K562 (cell line): ENCODE measurements around the gene METRN. TPM values are rescaled to one million over a fixed set of nuclear protein-coding genes. Genes with fewer than 3 reads are reported as not detected.

ENCODE experiments used
- ATAC-seq: fragments of 200-7000 bp; cut with Tn5 transposase; 3 replicates; pipeline ENCODE4 v1.9.1; 2020; ENCODE audit warnings: moderate library complexity
- BruUV-seq: library from RNA; stranded (reverse); fragments of 400-500 nt; replicated peaks from 2 replicates; lab custom pipeline; 2021; lab: Mats Ljungman, UMichigan
- CTCF ChIA-PET: fragments of 300-600 bp; formaldehyde crosslinking; extraction: SDS; loops from one replicate; lab custom pipeline; 2021; ENCODE audit warnings: low intra/inter-chr PET ratio; lab: Yijun Ruan, JAX
- POLR2A ChIA-PET: fragments of 300-600, 350-650 bp; sonication (Branson Sonifier 250); formaldehyde crosslinking; extraction: SDS; loops from one replicate; lab custom pipeline; 2021; ENCODE audit warnings: antibody characterized with exemption, inconsistent platforms; lab: Yijun Ruan, JAX
- DNase-seq, 4 experiments: peaks; one replicate each; pipeline versions ENCODE4 v3.0.0 to v3.0.0-alpha.2; 2011 to 2018; ENCODE audit warnings: low spot score in 3 of 4, mixed read lengths in 3 of 4; ENCODE audit errors: extremely low read depth in 1 of 4
- FAIRE-seq: peaks from 2 replicates; lab custom pipeline; 2011; peaks lifted over from hg19 to GRCh38; lab: Jason Lieb, UNC
- H2AFZ ChIP-seq: 2 replicates; pipeline ENCODE4 v1.6.0; 2011; ENCODE audit warnings: low read depth, low read length, control low read depth, inconsistent platforms
- H3K27ac ChIP-seq: fragments of 200-600 bp; 3 replicates; pipeline ENCODE4 v1.8.0; 2011; ENCODE audit warnings: low read depth, mild to moderate bottlenecking, control low read depth, inconsistent platforms, low read length, moderate library complexity, mixed read lengths; ENCODE audit errors: extremely low read depth
- H3K27me3 ChIP-seq, 2 experiments: fragments of 300-600 bp in 1 of 2; 2 replicates in 1 of 2; 3 replicates in 1 of 2; pipeline versions ENCODE4 v1.6.0 to v1.8.0; 2011; ENCODE audit warnings: inconsistent platforms in 2 of 2, low read length in 2 of 2, mild to moderate bottlenecking in 1 of 2, mixed read lengths in 1 of 2, moderate library complexity in 1 of 2; ENCODE audit not compliant: control insufficient read depth in 2 of 2, insufficient read depth in 2 of 2
- H3K36me3 ChIP-seq: fragments of 300-600 bp; 3 replicates; pipeline ENCODE4 v1.8.0; 2011; ENCODE audit warnings: mild to moderate bottlenecking, low read length, inconsistent platforms; ENCODE audit not compliant: control insufficient read depth, insufficient read depth
- H3K4me1 ChIP-seq, 2 experiments: fragments of 200-600 bp in 1 of 2; replicated peaks in 1 of 2; 2 replicates in 1 of 2; 3 replicates in 1 of 2; pipeline versions ENCODE4 v1.5.1 to v1.8.0; 2011; ENCODE audit warnings: inconsistent platforms in 2 of 2, low read length in 2 of 2, mild to moderate bottlenecking in 1 of 2, mixed read lengths in 1 of 2, moderate library complexity in 1 of 2; ENCODE audit not compliant: control insufficient read depth in 2 of 2, insufficient read depth in 2 of 2
- H3K4me2 ChIP-seq: 2 replicates; pipeline ENCODE4 v1.6.1; 2011; ENCODE audit warnings: low read length, control low read depth, inconsistent platforms, mixed read lengths; ENCODE audit not compliant: insufficient read depth
- H3K4me3 ChIP-seq: fragments of 200-600 bp; sonication (generic), shearing (Covaris generic); 2 replicates; pipeline ENCODE4 v1.5.1; 2016; ENCODE audit warnings: control low read depth, inconsistent platforms
- H3K79me2 ChIP-seq: fragments of 200-600 bp; 3 replicates; pipeline ENCODE4 v1.8.0; 2011; ENCODE audit warnings: low read length, inconsistent platforms; ENCODE audit not compliant: control insufficient read depth, insufficient read depth
- H3K9ac ChIP-seq, 2 experiments: 2 replicates each; pipeline versions ENCODE4 v1.6.0 to v1.6.1; 2011; ENCODE audit warnings: low read depth in 2 of 2, low read length in 2 of 2, control low read depth in 1 of 2, inconsistent platforms in 1 of 2, mild to moderate bottlenecking in 1 of 2, mixed read lengths in 1 of 2; ENCODE audit not compliant: insufficient read depth in 1 of 2
- H3K9me1 ChIP-seq: one replicate; pipeline ENCODE4 v1.6.0; 2011; ENCODE audit warnings: inconsistent platforms, mild to moderate bottlenecking, low read length, moderate library complexity; ENCODE audit not compliant: control insufficient read depth, insufficient read depth
- H3K9me3 ChIP-seq: replicated peaks from 2 replicates; pipeline ENCODE4 v1.5.1; 2011; ENCODE audit warnings: low read depth, low read length, inconsistent platforms; ENCODE audit not compliant: control insufficient read depth, insufficient read depth
- H4K20me1 ChIP-seq: replicated peaks from 2 replicates; pipeline ENCODE4 v1.6.1; 2011; ENCODE audit warnings: low read length, inconsistent platforms, mixed read lengths; ENCODE audit not compliant: control insufficient read depth, insufficient read depth
- CHD2 ChIP-seq: IDR thresholded peaks from 2 replicates; pipeline ENCODE4 v1.6.1; 2011; ENCODE audit warnings: low read depth, low read length
- E2F4 ChIP-seq: sonication (generic); formaldehyde crosslinking; IDR thresholded peaks from 2 replicates; pipeline ENCODE4 v1.8.0; 2022; ENCODE audit warnings: mild to moderate bottlenecking, low read depth, missing genetic modification reagents
- EP400 ChIP-seq: fragments of 450-650 bp; IDR thresholded peaks from 2 replicates; pipeline ENCODE4 v1.6.1; 2017; ENCODE audit warnings: antibody characterized with exemption, mild to moderate bottlenecking, moderate library complexity
- FOXP1 ChIP-seq: sonication (generic); formaldehyde crosslinking; IDR thresholded peaks from 2 replicates; pipeline ENCODE4 v1.8.0; 2022; ENCODE audit warnings: mild to moderate bottlenecking, missing genetic modification reagents
- HDGF ChIP-seq: fragments of 450-650 bp; IDR thresholded peaks from 2 replicates; pipeline ENCODE4 v1.6.1; 2016
- KHSRP ChIP-seq: fragments of 450-650 bp; IDR thresholded peaks from 2 replicates; pipeline ENCODE4 v1.6.1; 2017
- MAFG ChIP-seq: fragments of 450-650 bp; conservative IDR thresholded peaks from 2 replicates; pipeline ENCODE4 v1.6.1; 2016; ENCODE audit warnings: missing genetic modification characterization, missing compliant biosample characterization
- NCOA2 ChIP-seq, 2 experiments: fragments of 450-650 bp; IDR thresholded peaks; 2 replicates each; pipeline ENCODE4 v1.6.1; 2018; ENCODE audit warnings: mild to moderate bottlenecking in 2 of 2, moderate library complexity in 1 of 2; ENCODE audit not compliant: partially characterized antibody in 2 of 2
- NR3C1 ChIP-seq: sonication (generic); formaldehyde crosslinking; IDR thresholded peaks from 2 replicates; pipeline ENCODE4 v1.8.1; 2022; ENCODE audit warnings: missing genetic modification reagents
- PHF8 ChIP-seq: fragments of 200-600 bp; sonication (generic); IDR thresholded peaks from 2 replicates; pipeline ENCODE4 v1.6.1; 2012; ENCODE audit warnings: mixed run types, mild to moderate bottlenecking, inconsistent platforms, low read length, moderate library complexity, borderline replicate concordance
- POLR2A ChIP-seq: fragments of 450-650 bp; conservative IDR thresholded peaks from 2 replicates; pipeline ENCODE4 v1.6.1; 2016
- RAD51 ChIP-seq: fragments of 450-650 bp; IDR thresholded peaks from 2 replicates; pipeline ENCODE4 v1.7.1; 2016; ENCODE audit warnings: low read depth, mild to moderate bottlenecking, borderline replicate concordance
- SFPQ ChIP-seq: fragments of 200-400 bp; formaldehyde crosslinking; IDR thresholded peaks from 2 replicates; pipeline ENCODE4 v1.6.1; 2017; ENCODE audit warnings: mild to moderate bottlenecking, low read depth, low read length, moderate library complexity
- TOE1 ChIP-seq, 2 experiments: fragments of 450-650 bp in 1 of 2; sonication (generic) in 1 of 2; formaldehyde crosslinking in 1 of 2; IDR thresholded peaks; 2 replicates each; pipeline versions ENCODE4 v1.7.1 to v1.8.0; 2016 to 2022; ENCODE audit warnings: borderline replicate concordance in 2 of 2, mild to moderate bottlenecking in 2 of 2, antibody characterized with exemption in 1 of 2, inconsistent platforms in 1 of 2, low read depth in 1 of 2, missing genetic modification reagents in 1 of 2, moderate library complexity in 1 of 2
- ZKSCAN1 ChIP-seq: fragments of 150-350 bp; IDR thresholded peaks from 2 replicates; pipeline ENCODE4 v1.6.1; 2016; ENCODE audit warnings: low read depth, low read length
- WGBS: fragments of 100-300 bp; shearing (Covaris generic); methylation state at CpG from one replicate; pipeline ENCODE4 v1.1.6; 2016; ENCODE audit warnings: low coverage, mixed read lengths; ENCODE audit not compliant: insufficient coverage; ENCODE audit errors: missing lambda C conversion rate; 5-methylcytosine and 5-hydroxymethylcytosine counted together
- in situ Hi-C: fragments of 300-500 bp; cut with MboI; formaldehyde crosslinking; loops from 4 replicates; pipeline ENCODE4 v1.15.0; 2018; ENCODE audit warnings: inconsistent platforms, mixed read lengths
- intact Hi-C: fragments of 100-400 bp; cut with micrococcal nuclease; formaldehyde crosslinking; loops from 2 replicates; pipeline ENCODE4 v1.14.2; 2022
- polyA plus RNA-seq, 8 experiments: library from polyadenylated mRNA; depleted of rRNA in 4 of 8; stranded (reverse) in 5 of 8; unstranded in 3 of 8; fragments of >200 nt; fragmentation: Nextera tagmentation in 2 of 8; fragmentation: Illumina TruSeq in 1 of 8; extraction: Ambion mirVana in 2 of 8; extraction: Trizol in 1 of 8; gene quantifications; 2 replicates each; pipeline versions ENCODE4 v1.2.1 to v1.2.3, GENCODE V29; 2011 to 2014; ENCODE audit warnings: inconsistent platforms in 1 of 8, missing spikeins in 1 of 8
- total RNA-seq, 7 experiments: library from RNA; depleted of rRNA in 6 of 7; stranded (reverse); fragments of >200 nt in 6 of 7; fragmentation: Illumina TruSeq in 2 of 7; extraction: Trizol in 2 of 7; gene quantifications; 2 replicates each; pipeline versions ENCODE4 v1.2.1 to v1.2.3, GENCODE V29; 2011 to 2021; ENCODE audit warnings: low replicate concordance in 1 of 7
- TF ChIP-seq, protein P1 (sequence below): fragments of 450-650 bp; formaldehyde crosslinking; IDR thresholded peaks from 2 replicates; pipeline ENCODE4 v1.4.0; 2022; ENCODE audit warnings: missing genetic modification characterization

The METRN gene
- total and polyA plus RNA-seq, 9 of the 15 experiments (the other 6 are each of a cell fraction or from before 2014, with no cell fraction given) = 0.20 to 89.8 (median 15.4) TPM

GRCh38 chr16:678858-679813 lies 35.8 kb upstream of the METRN start:
- ChIA-PET CTCF (no interaction called here), POLR2A (interaction anchor here (0.6 to 1.5 kb wide), 6 partner anchors 10 to 386 kb away, joined by 3 to 4 read pairs (median 3); no protein-coding TSS in a partner anchor)
- Histone ChIP-seq H3K79me2 (peaks cover 45% of the 10 kb centered on the region), H3K4me3 (peak overlapping the region; percentile 64), H3K27me3 (no peaks in the 10 kb centered on the region), H4K20me1 (peaks cover 21% of the 10 kb centered on the region), H3K4me1 (peaks cover 45 to 98% of the 10 kb centered on the region in 2 experiments), H3K4me2 (peak overlapping the region; percentile 98), H3K36me3 (peaks cover 39% of the 10 kb centered on the region), H2AFZ (peak overlapping the region; percentile 92), H3K9me3 (no peaks in the 10 kb centered on the region), H3K9ac (peak overlapping the region; percentile 84 to 93), H3K27ac (peak overlapping the region; percentile 82), H3K9me1 (peaks cover 11% of the 10 kb centered on the region)
- DNase-seq (peak; percentile 75 to 88 (median 82)), FAIRE-seq (peak; percentile 62), ATAC-seq (peak; percentile 58)
- in situ Hi-C loops = loop anchor here (10.0 kb wide), 1 partner anchor 284 kb away; the partner anchor contains the start of gene NME4
- 10% methylated on average over 38 of the region's 52 CpGs for whole genome bisulfite sequencing
- BruUV-seq = no TSS peak
- intact Hi-C loops = loop anchor here (5.0 kb wide), 1 partner anchor 42 kb away; the partner anchor contains the start of gene METTL26
- TF ChIP-seq MAFG (tag) (no peak), NCOA2 (IDR thresholded peaks at IDR 0.05; ENCODE audit: partially characterized antibody in 2 of 2) (no peak), NR3C1 (CRISPR knock-in tag) (no peak), POLR2A (peak; percentile 83), ZKSCAN1 (no peak), HDGF (no peak), TOE1 (IDR thresholded peaks at IDR 0.05; ENCODE audit: borderline replicate concordance) (peak; percentile 10; the same call in 1 of the 2 replicates), TOE1 (CRISPR knock-in tag; IDR thresholded peaks at IDR 0.05; ENCODE audit: borderline replicate concordance, low read depth) (no peak), E2F4 (0 out of 2 replicates have a peak, but pooled peaks have one; percentile 25), RAD51 (peak; percentile 26; the same call in 1 of the 2 replicates), FOXP1 (CRISPR knock-in tag) (0 out of 2 replicates have a peak, but pooled peaks have one; percentile 47), SFPQ (no peak), CHD2 (no peak), EP400 (peak; percentile 80; the same call in 1 of the 2 replicates), KHSRP (no peak), PHF8 (peak; percentile 72; the same call in 1 of the 2 replicates)
- TF ChIP-seq, protein P1, sequence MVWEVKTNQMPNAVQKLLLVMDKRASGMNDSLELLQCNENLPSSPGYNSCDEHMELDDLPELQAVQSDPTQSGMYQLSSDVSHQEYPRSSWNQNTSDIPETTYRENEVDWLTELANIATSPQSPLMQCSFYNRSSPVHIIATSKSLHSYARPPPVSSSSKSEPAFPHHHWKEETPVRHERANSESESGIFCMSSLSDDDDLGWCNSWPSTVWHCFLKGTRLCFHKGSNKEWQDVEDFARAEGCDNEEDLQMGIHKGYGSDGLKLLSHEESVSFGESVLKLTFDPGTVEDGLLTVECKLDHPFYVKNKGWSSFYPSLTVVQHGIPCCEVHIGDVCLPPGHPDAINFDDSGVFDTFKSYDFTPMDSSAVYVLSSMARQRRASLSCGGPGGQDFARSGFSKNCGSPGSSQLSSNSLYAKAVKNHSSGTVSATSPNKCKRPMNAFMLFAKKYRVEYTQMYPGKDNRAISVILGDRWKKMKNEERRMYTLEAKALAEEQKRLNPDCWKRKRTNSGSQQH (CRISPR knock-in tag) = no peak
